DND-41 (cell line): Measurements from ENCODE around the gene RP2.

Experiments used
- CTCF ChIP-seq: IDR thresholded peaks from 2 replicates; pipeline ENCODE4 v1.5.1; 2012; ENCODE audit warnings: borderline replicate concordance, low read length, moderate library complexity, mild to moderate bottlenecking; ENCODE audit not compliant: poor library complexity, severe bottlenecking; ENCODE audit errors: extremely low read depth
- EZH2 ChIP-seq: IDR thresholded peaks from 3 replicates; pipeline ENCODE4 v1.6.1; 2012; ENCODE audit warnings: borderline replicate concordance, low read depth, mild to moderate bottlenecking, moderate library complexity, low read length, inconsistent platforms; ENCODE audit not compliant: severe bottlenecking

- TF ChIP-seq CTCF (peak; percentile 77), EZH2 (no peak)
These were observed 66.8 kb downstream of the RP2 start for GRCh38 chrX:46903458-46904242.
